NB4 (cell line): ENCODE data around the gene WDR70.

Experiments
- CTCF ChIP-seq: IDR thresholded peaks from one replicate; pipeline ENCODE4 v1.5.1; 2012; ENCODE audit warnings: low read depth, low read length
- MAX ChIP-seq: IDR thresholded peaks from 2 replicates; pipeline ENCODE4 v1.6.1; 2011; ENCODE audit warnings: low read depth, low read length
- POLR2A ChIP-seq: IDR thresholded peaks from 2 replicates; pipeline ENCODE4 v1.6.1; 2011; ENCODE audit warnings: mild to moderate bottlenecking; ENCODE audit not compliant: insufficient read length; ENCODE audit errors: extremely low read depth

- no peak for TF ChIP-seq CTCF
- no peak for TF ChIP-seq POLR2A
- no peak for TF ChIP-seq MAX
Measured at GRCh38 chr5:37511646-37512045, 132.5 kb downstream of the WDR70 start.
